AG20443 (cell line): ENCODE data around the gene TRRAP.
"Not testable (repeated sequence)": the region's sequence is repeated elsewhere in the genome, so short reads cannot be mapped to it uniquely, and the experiment has no call there.

Source experiments
- DNase-seq: peaks from one replicate; pipeline ENCODE4 v3.0.0; 2012; ENCODE audit warnings: low spot score, mixed read lengths

TRRAP gene

DNA sequence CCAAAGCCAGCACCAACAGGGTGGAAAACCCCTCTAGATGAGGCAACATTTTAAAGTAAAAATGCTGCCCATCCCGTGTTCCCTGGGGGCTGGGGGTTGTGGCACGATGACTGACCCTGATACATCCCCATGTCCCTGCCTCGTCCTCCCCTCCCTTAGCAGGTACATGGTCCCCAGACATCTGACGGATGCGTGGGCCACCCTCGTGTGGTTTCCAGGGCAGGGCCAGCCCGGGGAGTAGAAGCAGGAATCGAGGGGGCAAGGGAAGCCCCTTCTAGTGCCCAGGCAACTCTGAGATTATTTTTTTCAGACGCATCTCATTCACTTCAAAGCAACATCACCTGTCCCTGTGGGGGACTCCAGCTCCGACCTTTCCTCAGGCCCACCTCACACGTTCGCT lies 12.0 kb upstream of the TRRAP start:
- DNase-seq: no peak

DNA sequence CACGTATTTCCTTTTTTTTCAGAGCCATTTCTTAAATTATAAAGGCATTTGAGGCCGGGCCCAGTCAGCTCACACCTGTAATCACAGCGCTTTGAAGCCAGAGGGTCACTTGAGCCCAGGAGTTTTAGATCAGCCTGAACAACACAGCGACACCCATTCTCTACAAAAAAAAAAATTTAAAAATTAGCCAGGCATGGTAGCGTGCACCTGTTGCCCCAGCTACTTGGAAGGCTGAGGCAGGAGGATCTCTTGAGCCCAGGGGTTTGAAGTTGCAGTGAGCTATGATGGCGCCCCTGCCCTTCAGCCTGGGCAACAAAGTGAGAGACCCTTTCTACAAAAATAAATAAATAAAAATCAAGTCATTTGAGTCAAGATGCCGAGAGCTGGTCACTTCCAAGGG lies 11.6 kb upstream of the TRRAP start:
- DNase-seq: no peak

DNA sequence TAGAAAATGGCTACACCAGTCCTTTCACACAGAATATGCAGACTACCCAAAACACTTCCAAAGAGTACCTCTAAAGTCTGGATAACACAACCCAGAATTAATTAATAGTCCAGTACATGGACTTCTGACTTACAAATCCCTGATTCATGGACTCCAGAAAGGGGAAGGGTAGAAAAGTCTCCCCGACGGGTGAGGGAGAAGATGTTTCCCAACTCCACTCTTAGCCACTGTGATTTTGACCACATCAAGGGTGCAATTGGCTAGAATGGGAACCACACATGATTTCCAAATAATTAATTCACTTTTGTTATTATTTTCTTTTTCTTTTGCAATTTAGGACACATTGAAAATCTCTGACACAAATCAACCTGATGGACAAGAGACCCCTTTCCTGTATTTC lies 9.9 kb upstream of the TRRAP start:
- DNase-seq: no peak

DNA sequence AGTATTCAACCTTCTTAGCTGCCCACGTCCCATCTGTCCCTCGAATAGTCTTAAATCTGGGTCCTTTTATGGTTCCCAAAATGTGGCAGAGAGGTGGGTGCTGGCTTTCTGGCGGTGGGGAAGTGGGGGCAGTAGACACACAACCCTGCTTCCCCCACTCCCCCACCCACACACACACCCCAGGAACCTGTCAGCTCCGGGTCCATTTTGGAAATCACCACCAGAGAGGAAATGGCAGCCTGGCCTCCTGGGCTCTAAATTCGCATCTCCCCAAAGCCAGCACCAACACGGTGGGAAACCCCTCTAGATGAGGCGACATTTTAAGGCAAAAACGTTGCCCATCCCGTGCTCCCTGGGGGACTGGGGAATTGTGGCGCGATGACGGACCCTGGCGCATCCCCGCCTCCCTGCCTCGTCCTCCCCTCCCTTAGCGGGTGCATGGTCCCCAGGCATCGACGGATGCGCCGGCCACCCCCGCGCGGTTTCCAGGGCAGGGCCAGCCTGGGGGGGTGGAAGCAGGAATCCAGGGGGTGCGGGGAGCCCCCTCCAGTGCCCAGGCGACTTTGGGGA lies 9.2 kb upstream of the TRRAP start:
- no peak for DNase-seq

DNA sequence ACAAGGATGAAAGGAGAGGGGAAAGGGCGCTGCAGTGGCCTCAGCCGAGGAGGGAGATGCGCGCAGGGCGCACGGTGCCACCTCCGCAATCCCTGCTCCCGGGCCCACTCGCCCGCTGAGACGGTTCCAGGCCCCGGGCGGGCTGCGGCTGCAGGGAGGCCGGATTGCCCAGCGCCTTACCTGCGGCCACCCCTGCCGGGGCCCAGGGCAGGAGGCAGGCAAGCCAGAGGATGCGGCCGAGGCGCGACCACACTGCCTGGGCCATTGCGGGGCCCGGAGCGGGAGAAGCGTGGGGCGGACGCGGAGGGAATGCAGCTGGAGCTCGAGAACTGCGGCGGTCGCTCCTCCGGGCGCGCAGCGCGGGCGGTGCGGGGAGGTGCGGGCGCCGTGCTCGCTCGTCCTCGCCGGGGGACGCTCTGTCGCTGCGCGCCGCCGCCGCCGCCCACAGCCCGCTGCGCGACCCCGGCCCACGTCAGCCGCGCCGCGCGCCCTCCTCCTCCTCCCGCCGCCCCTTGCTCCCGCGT lies 8.7 kb upstream of the TRRAP start, which contains the start of gene TMEM130:
TMEM130 (minus strand) TSS at position 418 of the 524 bp plus-strand sequence; CDS start at position 265, 153 bp downstream.
- DNase-seq: no peak

DNA sequence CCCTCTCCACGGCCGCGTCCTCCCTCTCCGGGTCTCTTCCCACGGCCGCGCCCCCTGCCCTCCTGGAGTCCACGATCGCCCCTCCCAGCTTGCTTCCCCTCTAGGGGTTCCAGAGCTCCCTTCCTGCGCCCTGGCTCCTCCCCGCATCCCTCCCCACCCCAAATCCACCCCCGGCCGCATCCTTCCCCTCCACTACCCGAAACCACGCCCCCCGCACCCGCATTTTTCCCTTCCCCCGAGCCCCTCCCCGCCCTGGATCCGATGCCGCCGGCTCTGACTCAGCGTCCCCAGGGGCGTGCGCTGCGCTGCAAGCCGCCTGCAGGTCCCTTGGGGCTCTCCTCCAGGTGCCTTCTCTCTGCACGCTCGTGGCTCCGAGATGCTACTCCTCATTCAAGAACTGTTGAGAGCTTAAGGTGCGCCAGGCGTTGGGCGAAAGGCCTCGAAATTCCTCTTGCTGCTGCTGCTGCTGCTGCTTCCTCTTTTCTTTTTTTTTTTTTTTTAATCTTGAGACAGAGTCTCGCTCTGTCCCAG lies 8.1 kb upstream of the TRRAP start:
- DNase-seq: peak; percentile 68

DNA sequence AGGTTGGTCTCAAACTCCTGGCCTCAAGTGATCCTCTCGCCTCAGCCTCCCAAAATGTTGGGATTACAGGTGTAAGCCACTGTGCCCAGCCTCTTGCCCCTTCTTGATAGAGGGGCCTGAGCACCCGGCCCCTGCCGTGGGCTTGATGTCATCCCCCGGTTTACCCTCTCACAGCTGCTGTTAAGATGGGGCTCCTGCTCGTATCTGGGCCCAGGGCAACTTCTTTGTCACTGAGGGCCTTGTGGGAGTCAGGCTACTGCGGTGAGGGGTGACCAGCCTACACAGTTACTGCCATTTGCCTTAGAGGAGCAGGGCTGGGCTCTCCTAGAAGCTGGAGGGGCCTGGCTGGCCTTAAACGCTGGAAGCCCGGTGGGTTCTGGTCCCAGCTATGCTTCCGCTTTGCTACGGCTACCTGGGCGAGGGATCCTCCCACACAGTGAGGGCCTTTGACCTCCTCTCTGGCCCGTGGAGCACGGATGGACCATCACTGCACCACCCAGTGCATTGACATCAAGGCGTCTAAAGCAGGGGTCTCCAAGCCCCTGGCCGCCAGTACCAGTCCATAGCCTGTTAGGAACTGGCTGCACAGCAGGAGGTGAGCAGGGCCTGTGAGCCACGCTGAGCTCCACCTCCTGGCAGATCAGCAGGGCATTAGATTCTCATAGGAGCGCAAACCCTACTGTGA lies 7.4 kb upstream of the TRRAP start:
- no peak for DNase-seq

DNA sequence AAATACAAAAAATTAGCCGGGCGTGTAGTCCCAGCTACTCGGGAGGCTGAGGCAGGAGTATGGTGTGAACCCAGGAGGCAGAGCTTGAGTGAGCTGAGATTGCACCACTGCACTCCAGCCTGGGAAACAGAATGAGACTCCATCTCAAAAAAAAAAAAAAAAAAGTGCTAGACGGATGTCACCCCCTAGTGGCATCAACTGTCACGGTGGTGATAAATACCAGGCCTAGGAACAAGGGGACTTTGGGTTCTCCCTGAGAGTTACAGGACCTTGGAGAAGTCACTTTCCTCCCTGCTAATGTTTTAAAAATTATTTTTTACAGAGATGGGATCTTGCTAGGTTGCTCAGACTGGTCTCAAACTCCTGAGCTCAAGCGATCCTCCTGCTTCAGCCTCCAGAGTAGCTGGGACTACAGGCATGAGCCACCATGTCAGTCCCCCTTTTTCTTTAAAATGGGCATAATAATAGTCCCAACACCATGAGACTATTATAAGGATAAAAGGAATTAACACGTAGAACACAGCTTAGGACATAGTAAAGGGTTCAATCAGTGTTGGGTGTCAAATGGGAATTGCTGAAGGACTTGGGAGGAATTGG lies 5.9 kb upstream of the TRRAP start:
- no peak for DNase-seq

DNA sequence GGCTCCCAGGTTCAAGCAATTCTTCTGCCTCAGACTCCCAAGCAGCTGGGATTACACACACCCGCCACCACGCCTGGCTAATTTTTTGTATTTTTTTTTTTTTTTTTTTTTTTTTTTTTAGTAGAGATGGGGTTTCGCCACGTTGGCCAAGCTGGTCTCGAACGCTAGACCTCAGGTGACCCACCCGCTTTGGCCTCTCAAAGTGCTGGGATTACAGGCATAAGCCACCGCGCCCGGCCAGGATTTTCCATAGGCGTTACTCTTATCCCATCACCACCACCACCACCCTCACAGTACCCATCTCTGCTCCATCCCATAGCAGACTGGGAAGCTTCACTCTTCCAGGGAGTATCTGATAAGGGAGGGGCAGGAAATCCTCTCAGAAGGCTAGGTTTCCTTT lies 4.7 kb upstream of the TRRAP start:
- DNase-seq: not testable (repeated sequence)

DNA sequence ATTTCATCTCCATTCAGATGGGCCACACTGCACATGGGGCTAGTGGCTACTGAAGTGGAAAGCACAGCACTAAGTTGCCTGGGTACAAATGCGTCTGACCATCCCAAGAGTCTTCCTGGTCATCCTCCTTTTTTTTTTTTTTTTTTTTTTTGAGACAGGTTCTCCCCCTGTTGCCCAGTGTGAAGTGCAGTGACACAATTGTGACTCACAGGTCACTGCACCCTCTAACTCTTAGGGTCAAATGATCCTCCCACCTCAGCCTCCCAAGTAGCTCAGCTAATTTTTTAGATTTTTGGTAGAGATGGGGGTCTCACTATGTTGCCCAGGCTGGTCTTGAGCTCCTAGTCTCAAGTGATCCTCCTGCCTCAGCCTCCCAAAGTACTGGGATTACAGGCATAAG lies 3.4 kb upstream of the TRRAP start:
- DNase-seq: no peak

DNA sequence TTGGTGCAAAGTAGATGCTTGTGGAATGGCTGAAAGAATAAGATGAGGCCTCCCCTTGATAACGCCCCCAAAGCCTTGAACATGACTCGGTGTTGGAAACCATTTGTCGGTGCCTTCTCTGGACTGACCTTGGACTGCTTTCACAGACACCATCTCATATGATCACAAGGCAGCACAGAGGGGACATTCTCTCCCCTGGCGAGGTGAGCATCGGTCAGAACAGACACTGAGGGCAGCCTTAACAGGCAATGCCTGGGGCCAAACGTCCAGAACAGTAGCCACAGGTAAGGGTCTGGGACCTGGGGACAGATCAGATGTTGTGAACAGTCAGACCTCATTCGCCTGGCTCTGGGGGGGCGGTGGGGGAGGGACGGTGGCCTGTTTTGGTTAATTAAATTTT lies 2.8 kb upstream of the TRRAP start:
- no peak for DNase-seq

DNA sequence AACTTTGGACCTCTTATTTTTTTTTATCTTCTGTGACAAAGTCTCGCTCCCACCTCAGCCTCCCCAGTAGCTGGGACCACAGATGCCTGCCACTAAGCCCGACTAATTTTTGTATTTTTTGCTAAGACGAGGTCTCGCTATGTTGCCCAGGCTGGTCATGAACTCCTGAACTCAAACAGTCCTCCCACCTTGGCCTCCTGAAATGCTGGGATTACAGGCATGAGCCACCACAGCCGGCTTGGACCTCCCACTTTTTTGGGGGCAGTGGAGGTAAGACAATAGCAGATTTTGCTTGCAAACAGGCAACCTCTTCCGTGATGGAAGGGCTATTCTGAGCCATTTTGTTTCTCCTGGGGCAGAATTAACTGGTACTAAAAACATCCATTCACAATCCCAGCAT lies 1.2 kb upstream of the TRRAP start:
- DNase-seq: no peak

DNA sequence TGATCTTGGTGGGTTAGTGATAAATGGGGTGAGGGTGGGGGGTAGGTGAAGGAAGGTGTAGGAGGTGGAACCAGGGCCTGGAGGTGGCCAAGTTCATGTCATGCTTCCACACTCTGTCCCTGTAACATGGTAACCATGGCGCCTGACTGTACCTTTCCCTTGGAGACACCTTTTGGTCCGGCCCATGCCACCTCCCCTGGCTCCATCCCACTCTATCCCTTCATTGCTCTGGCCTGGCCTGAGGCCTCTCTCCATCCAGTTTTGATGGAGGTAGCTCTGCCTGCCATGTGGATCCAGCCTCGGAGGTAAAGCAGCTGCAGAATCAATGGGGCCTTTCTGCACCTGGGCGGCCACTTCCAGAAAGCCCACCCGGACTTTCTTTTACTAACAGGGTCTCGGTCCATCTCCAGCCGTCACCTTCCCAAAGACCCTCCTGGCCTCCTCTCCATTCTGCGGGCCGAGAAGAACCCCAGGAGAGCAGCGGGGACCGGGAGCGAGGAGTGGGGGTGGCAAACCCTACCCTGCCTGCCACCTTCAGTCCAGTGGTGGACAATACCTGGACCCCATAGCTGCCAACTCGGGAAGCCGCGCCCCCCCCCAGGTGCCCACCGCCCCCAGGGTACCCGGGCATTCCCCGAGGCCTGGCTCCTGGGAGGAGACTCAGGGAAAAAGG lies 504 bp upstream of the TRRAP start:
- DNase-seq: no peak

DNA sequence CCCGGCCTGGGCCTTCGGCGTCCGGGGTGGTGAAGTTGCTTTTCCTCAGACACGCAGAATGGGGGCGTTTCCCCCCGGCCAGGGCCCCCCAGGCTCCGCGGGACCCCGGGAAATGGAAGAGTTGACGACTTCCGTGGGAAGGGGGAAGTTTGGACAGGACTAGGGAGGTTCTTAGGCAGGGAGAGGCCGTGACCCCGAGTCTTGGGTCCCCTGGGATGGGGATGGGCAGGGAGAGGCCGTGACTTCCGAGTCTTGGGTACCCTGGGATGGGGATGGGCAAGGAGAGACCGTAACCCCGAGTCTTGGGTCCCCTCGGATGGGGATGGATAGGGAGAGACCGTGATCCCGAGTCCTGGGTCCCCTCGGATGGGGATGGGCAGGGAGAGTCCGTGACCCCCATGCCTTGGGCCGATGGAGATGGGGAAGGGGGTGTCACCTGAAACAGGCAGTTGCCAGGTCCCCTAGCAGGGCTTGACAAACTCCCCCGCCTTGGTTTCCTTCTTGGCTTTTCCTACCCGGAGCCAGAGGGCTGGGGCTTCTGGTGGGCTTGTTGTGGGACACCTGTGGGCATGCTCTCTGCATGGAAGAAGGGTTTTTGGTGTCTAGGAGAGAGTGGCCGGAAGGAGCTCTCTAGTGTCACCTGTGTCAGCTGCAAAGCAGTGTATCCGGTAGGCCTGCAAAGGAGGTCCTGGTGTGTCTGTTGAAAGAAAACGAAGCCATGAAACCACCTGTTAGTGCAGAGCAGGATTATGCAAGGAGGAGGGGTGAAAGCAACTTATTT lies 1.1 kb downstream of the TRRAP start:
- no peak for DNase-seq

DNA sequence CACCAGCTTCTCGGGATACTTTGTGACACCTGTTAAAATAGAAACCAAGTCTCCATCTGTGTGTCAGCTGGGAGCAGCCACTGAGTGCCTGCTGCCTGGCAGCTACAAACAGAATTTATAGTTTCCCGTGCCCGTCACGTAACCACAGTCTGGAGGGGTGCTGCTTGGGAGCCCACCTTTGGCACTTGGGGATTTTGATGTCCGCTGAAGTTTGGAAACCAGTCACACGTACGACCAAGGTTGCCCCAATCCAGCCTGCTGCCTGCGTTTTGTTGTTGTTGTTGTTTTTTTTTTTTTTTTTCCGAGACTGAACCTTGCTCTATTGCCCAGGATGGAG lies 1.6 kb downstream of the TRRAP start:
- DNase-seq: no peak

DNA sequence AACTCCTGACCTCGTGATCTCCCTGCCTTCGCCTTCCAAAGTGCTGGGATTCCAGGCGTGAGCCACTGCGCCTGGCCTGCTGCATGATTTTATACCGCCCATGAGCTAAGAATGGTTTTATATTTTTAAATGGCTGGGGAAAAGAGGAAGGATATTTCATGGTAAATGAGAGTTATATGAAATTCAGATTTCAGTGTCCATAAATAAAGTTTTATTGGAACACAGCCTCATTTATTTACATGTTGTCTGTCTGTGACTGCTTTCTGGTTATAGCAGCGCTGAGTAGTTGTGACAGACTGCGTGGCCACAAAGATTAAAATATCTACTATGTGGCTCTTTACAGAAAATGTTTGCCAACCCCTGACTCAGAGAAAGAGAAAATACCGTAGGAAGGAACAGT lies 2.2 kb downstream of the TRRAP start:
- no peak for DNase-seq

DNA sequence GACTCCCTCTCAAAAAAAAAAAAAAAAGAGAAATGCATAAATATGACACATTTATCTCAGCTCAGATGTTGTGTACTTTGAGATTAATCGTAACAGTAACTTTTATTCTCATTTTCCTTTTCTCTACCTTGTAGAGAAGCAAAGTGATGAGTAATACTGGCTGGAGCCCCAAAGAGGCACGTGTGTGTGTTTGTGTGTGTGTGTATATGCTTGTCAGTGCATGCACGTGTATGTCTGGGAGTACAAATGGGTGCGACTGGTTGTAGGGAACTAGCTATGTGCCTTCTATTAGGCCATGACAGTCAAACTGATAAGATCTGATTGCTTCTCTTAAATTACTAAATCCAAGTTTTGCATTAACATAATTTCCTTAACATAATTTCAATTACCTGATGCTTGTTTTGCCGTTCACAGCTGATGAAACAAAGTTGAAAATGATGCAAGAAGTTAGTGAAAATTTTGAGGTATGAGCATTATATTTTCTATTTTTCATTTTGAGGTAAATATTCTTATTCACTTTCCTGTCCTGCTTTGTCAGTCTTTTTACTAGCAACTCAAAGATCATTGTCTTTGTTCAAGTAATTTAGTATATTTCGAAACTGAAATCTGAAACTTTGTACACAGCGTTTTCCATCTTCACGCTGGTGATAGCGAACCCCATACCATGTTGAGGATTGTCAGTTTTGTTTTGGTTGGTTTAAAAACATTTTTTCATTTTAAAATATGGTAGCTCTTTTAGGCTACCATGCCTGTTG lies 3.4 kb downstream of the TRRAP start:
- DNase-seq: no peak

DNA sequence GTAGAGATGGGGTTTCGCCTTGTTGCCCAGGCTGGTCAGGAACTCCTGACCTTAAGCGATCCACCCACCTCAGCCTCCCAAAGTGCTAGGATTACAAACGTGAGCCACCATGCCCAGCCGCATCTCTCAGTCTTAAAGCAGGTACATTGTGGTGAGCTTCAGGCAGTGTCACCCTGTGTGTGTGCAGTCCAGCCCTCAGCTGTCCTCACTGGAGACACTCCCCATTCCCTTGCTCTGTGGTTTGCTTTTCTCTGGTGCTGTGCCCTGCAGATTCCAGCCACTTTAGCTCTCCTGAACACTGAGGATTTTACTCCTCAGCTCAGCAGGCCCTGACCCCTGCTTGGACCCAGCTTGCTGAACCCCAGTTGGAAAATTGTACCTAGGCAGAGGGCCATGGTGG lies 6.1 kb downstream of the TRRAP start:
- DNase-seq: no peak

DNA sequence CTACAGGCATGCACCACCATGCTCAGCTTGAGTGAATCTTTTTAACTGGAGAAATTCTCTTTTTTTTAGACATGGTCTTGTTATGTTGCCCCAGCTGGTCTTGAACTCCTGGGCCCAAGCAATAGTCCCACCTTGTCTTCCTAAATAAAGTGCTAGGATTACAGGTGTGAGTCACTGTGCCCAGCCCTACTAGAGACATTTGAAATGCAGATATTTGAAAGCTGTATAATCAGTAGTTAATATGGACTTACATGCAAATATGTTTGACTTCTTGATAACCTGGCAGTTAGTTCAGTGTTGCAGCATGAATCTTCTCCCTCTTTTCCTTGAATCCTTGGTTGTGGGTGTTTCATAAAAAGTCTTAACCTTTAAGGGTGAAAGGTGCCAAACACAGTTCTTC lies 8.7 kb downstream of the TRRAP start:
- no peak for DNase-seq

DNA sequence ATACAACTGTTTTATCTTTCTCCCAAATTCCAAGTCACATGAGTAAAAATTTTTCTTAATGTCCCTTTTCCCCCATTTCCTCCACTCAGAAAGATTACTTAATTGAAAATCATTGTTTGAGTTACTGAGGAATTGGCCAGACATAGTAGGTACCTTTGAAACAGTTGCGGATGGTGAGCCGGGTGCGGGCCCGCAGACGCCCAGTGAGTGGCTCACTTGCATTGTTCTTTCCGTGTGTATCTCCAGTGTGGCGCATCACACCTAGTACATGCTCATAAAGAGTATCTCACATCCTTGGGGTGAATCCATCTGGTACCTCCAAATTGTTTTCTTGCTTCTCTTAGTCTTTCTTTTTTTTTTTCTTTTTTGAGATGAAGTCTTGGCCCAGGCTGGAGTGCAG lies 14.3 kb downstream of the TRRAP start:
- DNase-seq: no peak

DNA sequence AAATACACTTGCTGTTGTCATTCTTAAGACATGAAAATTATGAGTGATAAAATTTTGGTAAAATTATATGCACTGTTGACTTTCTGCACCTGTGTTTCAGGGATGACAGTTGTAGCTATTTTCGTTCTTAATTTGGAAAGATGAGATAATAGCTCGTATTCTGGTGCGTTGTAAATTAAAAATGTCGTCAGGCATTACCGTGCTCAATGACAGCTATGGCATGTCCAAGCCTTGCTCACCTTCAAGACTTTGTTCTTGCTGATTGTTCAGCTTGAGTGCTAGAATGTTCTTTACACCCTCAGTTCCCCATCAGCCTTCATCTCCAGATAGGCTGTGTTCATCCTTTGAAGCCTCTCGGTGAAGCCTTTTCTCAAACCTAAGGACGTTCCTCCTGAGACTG lies 21.5 kb downstream of the TRRAP start:
- DNase-seq: no peak
